OCI-LY7 (cell line): ENCODE results near the gene CARNS1. TPM values are rescaled to one million over a fixed set of nuclear protein-coding genes. Genes with fewer than 3 reads are reported as not detected.

Experiments used
- BruUV-seq: library from RNA; stranded (reverse); fragments of 400-500 nt; replicated peaks from 2 replicates; lab custom pipeline; 2021; lab: Mats Ljungman, UMichigan
- CTCF ChIA-PET: fragments of 300-600 bp; sonication (Branson Sonifier 250); formaldehyde crosslinking; loops from one replicate; lab custom pipeline; 2022; ENCODE audit warnings: antibody characterized with exemption; ENCODE audit not compliant: unreplicated experiment; lab: Charles Lee
- POLR2A ChIA-PET: fragments of 300-600 bp; sonication (Branson Sonifier 250); formaldehyde crosslinking; loops from one replicate; lab custom pipeline; 2022; ENCODE audit warnings: antibody characterized with exemption; lab: Charles Lee
- DNase-seq: peaks from one replicate; pipeline ENCODE4 v3.0.0-alpha.2; 2015; ENCODE audit warnings: low spot score
- H2AFZ ChIP-seq: fragments of 200-600 bp; sonication (generic), shearing (Covaris generic); 2 replicates; pipeline ENCODE4 v1.6.1; 2014; ENCODE audit warnings: mild to moderate bottlenecking, antibody characterized with exemption, low read length, moderate library complexity
- H3K27ac ChIP-seq: fragments of 200-600 bp; sonication (generic); 2 replicates; pipeline ENCODE4 v1.5.1; 2014; ENCODE audit warnings: mixed run types, low read depth, mild to moderate bottlenecking, moderate library complexity, low read length, inconsistent platforms; ENCODE audit not compliant: poor library complexity, severe bottlenecking
- H3K36me3 ChIP-seq: fragments of 200-600 bp; sonication (generic); 2 replicates; pipeline ENCODE4 v1.6.1; 2014; ENCODE audit warnings: mild to moderate bottlenecking, antibody characterized with exemption, low read length, moderate library complexity, mixed read lengths; ENCODE audit not compliant: insufficient read depth
- H3K4me1 ChIP-seq: fragments of 200-600 bp; sonication (generic); 2 replicates; pipeline ENCODE4 v1.5.1; 2014; ENCODE audit warnings: mild to moderate bottlenecking, low read length; ENCODE audit not compliant: insufficient read depth, poor library complexity, severe bottlenecking
- H3K4me2 ChIP-seq: fragments of 200-600 bp; sonication (generic); 2 replicates; pipeline ENCODE4 v1.6.1; 2014; ENCODE audit warnings: mild to moderate bottlenecking, low read length
- H3K4me3 ChIP-seq: fragments of 200-600 bp; sonication (generic); 2 replicates; pipeline ENCODE4 v1.5.1; 2014; ENCODE audit warnings: mild to moderate bottlenecking, low read depth, low read length; ENCODE audit not compliant: poor library complexity, severe bottlenecking
- H3K79me2 ChIP-seq: fragments of 200-600 bp; sonication (generic); 2 replicates; pipeline ENCODE4 v1.6.1; 2016; ENCODE audit warnings: low read depth, mild to moderate bottlenecking, low read length, moderate library complexity, mixed read lengths; ENCODE audit not compliant: insufficient read depth
- H3K9me2 ChIP-seq: fragments of 200-600 bp; sonication (generic); 2 replicates; pipeline ENCODE4 v1.6.1; 2016; ENCODE audit warnings: mild to moderate bottlenecking, low read length, mixed read lengths; ENCODE audit not compliant: insufficient read depth
- H3K9me3 ChIP-seq: fragments of 200-600 bp; sonication (generic); 2 replicates; pipeline ENCODE4 v1.6.1; 2014; ENCODE audit warnings: mild to moderate bottlenecking, mixed run types, low read length, mixed read lengths
- H4K20me1 ChIP-seq: fragments of 200-600 bp; sonication (generic); 2 replicates; pipeline ENCODE4 v1.6.1; 2014; ENCODE audit warnings: mild to moderate bottlenecking, antibody characterized with exemption, low read length, moderate library complexity, mixed read lengths; ENCODE audit not compliant: insufficient read depth
- EZH2phosphoT487 ChIP-seq: fragments of 200-600 bp; sonication (generic); IDR thresholded peaks from 2 replicates; pipeline ENCODE4 v1.6.1; 2018; ENCODE audit warnings: low read depth, borderline replicate concordance, mild to moderate bottlenecking, mixed run types, antibody characterized with exemption, low read length, moderate library complexity, mixed read lengths
- intact Hi-C: fragments of 100-400 bp; cut with micrococcal nuclease; formaldehyde crosslinking; loops from one replicate; pipeline ENCODE4 v1.10.0; 2022; ENCODE audit not compliant: unreplicated experiment
- total RNA-seq, 2 experiments: library from RNA; depleted of rRNA in 1 of 2; stranded (reverse); fragments of >200 nt in 1 of 2; shearing (Covaris generic) in 1 of 2; gene quantifications; 2 replicates each; pipeline ENCODE4 v1.2.3, GENCODE V29; 2014 to 2022
- TF ChIP-seq, protein P1 (sequence below): fragments of 200-600 bp; sonication (generic); conservative IDR thresholded peaks from 2 replicates; pipeline ENCODE4 v1.5.1; 2014; ENCODE audit warnings: mild to moderate bottlenecking, antibody characterized with exemption, low read length, moderate library complexity, mixed read lengths

Gene CARNS1
- total RNA-seq, 2 experiments from 2014 or later, result 0.06 to 0.21 TPM

DNA sequence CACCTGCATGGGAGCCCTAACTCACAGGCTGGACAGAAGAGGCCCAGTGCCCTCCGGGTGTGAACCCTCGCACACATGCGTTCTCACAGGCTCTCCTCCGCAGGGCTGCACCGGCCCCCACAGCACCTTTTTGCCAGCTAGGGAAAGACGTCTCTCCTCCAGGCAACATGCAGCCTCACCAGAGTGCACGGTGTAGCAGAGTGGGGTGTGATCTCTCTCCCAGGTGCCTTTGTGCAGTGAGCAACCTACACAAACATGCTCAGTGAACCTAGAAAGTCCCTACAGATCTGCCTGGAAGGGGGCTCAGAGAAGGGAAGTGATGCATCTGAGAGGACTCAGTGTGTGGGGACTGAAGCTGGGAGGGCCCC lies 3.7 kb upstream of the CARNS1 start:
- Histone ChIP-seq H3K27ac (peak overlapping the region; percentile 12), H4K20me1 (no peaks in the 10 kb centered on the region), H3K4me1 (peaks cover 76% of the 10 kb centered on the region), H3K4me3 (no peak overlapping the region), H3K36me3 (peaks cover 32% of the 10 kb centered on the region), H3K9me2 (no peaks in the 10 kb centered on the region), H3K9me3 (no peaks in the 10 kb centered on the region), H3K79me2 (peaks cover 8% of the 10 kb centered on the region; the same call in 1 of the 2 replicates), H3K4me2 (peak overlapping the region; percentile 38), H2AFZ (no peak overlapping the region)
- intact Hi-C loops, result no loop called here
- POLR2A ChIA-PET, result interaction anchor here (0.8 kb wide), 1 partner anchor 9 kb away, joined by 3 read pairs; no protein-coding TSS in a partner anchor
- DNase-seq, result peak; percentile 71
- TF ChIP-seq, protein P1, sequence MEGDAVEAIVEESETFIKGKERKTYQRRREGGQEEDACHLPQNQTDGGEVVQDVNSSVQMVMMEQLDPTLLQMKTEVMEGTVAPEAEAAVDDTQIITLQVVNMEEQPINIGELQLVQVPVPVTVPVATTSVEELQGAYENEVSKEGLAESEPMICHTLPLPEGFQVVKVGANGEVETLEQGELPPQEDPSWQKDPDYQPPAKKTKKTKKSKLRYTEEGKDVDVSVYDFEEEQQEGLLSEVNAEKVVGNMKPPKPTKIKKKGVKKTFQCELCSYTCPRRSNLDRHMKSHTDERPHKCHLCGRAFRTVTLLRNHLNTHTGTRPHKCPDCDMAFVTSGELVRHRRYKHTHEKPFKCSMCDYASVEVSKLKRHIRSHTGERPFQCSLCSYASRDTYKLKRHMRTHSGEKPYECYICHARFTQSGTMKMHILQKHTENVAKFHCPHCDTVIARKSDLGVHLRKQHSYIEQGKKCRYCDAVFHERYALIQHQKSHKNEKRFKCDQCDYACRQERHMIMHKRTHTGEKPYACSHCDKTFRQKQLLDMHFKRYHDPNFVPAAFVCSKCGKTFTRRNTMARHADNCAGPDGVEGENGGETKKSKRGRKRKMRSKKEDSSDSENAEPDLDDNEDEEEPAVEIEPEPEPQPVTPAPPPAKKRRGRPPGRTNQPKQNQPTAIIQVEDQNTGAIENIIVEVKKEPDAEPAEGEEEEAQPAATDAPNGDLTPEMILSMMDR, result no peak
- no peak for TF ChIP-seq EZH2phosphoT487
- CTCF ChIA-PET, result interaction anchor here (1.6 kb wide), 2 partner anchors 9 to 27 kb away, joined by 4 to 6 read pairs; no protein-coding TSS in a partner anchor
- BruUV-seq, result no TSS peak

DNA sequence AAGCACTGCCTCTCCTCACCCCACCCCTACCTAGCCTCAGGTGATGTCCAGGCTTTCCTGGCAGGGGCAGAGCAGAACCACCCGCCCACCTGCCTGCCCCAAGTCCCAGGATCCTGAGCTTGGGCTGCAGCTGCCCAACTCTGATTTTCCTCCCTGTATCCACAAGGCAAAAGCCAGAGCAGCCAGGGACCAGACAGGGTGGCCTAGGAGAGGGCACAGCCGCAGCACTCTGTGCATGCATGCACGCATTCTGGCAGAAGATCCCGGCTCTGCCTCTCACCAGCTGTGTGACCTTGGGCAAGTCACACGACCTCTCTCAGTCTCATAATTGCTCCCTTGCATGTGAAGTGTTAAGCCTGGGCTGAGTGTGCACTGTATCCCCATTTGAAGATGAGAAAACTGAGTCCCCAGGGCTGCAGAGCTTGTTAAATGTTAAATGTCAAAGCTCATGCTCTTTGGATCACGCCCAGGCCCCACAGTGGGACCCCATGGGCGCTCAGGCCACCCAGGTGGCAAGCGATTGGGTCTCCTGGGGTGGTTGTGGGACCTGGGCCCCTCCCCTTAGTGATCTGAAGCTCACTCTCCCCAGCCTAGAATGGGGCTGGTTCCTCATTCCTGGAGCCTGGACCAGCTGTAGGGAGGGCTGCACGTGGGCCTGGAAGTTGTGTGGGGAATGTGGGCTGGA lies 2.8 kb upstream of the CARNS1 start:
- H3K4me3 ChIP-seq, result no peak overlapping the region
- H3K4me1 ChIP-seq, result peaks cover 75% of the 10 kb centered on the region
- H4K20me1 ChIP-seq, result no peaks in the 10 kb centered on the region
- DNase-seq, result no peak
- intact Hi-C loops, result no loop called here
- peaks cover 5% of the 10 kb centered on the region; the same call in 1 of the 2 replicates for H3K79me2 ChIP-seq
- H2AFZ ChIP-seq, result no peak overlapping the region
- H3K27ac ChIP-seq, result no peak overlapping the region
- no TSS peak for BruUV-seq
- no peaks in the 10 kb centered on the region for H3K9me2 ChIP-seq
- ChIA-PET CTCF (interaction anchor here (1.6 kb wide), 2 partner anchors 8 to 26 kb away, joined by 4 to 6 read pairs; no protein-coding TSS in a partner anchor), POLR2A (no interaction called here)
- peaks cover 26% of the 10 kb centered on the region for H3K36me3 ChIP-seq
- no peak for TF ChIP-seq EZH2phosphoT487
- TF ChIP-seq, protein P1, result no peak
- no peaks in the 10 kb centered on the region for H3K9me3 ChIP-seq
- no peak overlapping the region for H3K4me2 ChIP-seq

- no peak overlapping the region for H3K27ac ChIP-seq
These were observed 2.1 kb upstream of the CARNS1 start for GRCh38 chr11:67413266-67413849.

More at GRCh38 chr11:67413266-67413849, 2.1 kb upstream of the CARNS1 start:
- H3K9me2 ChIP-seq, result no peaks in the 10 kb centered on the region
- no peak overlapping the region for H3K4me2 ChIP-seq
- TF ChIP-seq EZH2phosphoT487, result no peak
- TF ChIP-seq, protein P1, result no peak
- H3K36me3 ChIP-seq, result peaks cover 19% of the 10 kb centered on the region
- H3K9me3 ChIP-seq, result no peaks in the 10 kb centered on the region
- no peaks in the 10 kb centered on the region for H3K79me2 ChIP-seq
- intact Hi-C loops, result no loop called here
- DNase-seq, result no peak
- no peak overlapping the region for H2AFZ ChIP-seq
- BruUV-seq, result TSS peak; percentile 46
- POLR2A ChIA-PET, result interaction anchor here (0.6 to 1.0 kb wide), 3 partner anchors 12 to 48 kb away, joined by 3 to 4 read pairs (median 4); partner anchors contain the start of gene PPP1CA
- peaks cover 70% of the 10 kb centered on the region for H3K4me1 ChIP-seq
- H4K20me1 ChIP-seq, result no peaks in the 10 kb centered on the region
- no peak overlapping the region for H3K4me3 ChIP-seq
- CTCF ChIA-PET, result interaction anchor here (1.6 kb wide), 1 partner anchor 26 kb away, joined by 6 read pairs; no protein-coding TSS in a partner anchor
